Pons (tissue), 1 donor: ENCODE results near the gene CDKL4.
"Not testable (repeated sequence)": the region's sequence is repeated elsewhere in the genome, so short reads cannot be mapped to it uniquely, and the experiment has no call there.

Experiments
- DNase-seq: peaks from one replicate; pipeline ENCODE4 v3.0.0-alpha.2; 2016; ENCODE audit warnings: low spot score

The CDKL4 gene

DNA sequence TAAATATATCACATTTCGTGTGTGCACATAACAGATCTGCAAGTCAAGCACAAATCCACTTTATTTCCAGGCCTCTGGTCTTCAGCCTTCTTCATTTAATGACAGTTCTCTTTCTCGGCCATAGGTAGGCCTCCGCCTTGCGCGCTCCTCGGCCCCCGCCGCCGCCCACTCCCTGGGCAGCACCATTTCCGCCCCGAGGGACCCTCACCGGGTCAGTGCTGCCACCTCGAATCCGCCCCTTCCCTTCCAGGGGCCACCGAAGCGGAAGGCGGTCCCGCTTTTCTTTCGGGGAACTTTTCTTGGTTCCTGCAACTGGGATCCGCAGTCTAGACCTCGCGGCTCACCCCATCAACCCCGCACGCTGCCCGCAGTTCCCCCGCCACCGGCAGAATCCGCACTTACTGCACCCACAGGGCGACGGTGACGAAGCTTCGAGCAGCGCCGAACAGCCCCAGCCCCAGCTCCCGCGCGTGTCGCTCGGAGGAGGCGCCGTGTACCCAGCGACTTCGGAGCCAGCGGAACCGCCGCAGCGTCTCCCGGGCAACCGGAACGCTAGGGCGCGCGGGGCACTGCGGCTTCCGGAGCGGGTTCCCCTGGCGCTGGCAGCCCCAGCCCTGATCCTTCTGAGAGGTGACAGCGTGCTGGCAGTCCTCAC, at the start of gene CDKL4:
TSS of gene CDKL4 (minus strand) at position 502 of the 655 bp plus-strand sequence.
- no peak for DNase-seq

DNA sequence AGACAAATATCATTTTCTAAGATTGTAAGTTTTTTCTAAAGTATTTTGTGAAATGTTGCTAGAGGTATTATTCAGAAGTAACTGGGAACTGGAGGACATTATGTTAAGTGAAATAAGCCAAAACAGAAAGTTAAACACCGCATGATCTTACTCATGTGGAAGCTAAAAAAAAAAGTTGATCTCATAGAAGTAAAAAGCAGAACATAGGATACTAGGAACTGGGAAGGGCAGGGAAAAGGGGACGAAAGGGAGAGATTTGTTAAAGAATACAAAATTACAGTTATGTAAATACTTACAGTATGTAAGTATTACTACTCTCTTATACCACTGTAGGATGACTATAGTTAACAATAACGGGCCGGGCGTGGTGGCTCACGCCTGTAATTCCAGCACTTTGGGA, 46.7 kb upstream of the CDKL4 start:
- no peak for DNase-seq

DNA sequence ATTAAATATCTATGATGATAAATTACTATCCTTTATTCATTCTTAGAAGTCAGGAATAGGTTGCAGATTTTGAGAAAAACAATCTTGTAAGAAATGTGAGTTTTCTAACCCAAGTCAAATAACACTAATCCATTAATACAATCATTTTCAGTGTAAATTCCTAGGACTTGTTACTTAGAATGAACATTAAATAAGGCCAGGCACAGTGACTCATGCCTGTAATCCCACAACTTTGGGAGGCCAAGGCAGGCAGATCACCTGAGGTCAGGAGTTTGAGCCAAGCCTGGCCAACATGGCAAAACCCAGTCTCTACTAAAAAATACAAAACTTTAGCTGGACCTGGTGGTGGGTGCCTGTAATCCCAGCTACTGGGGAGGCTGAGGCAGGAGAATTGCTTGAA, 45.8 kb upstream of the CDKL4 start:
- DNase-seq, result no peak

DNA sequence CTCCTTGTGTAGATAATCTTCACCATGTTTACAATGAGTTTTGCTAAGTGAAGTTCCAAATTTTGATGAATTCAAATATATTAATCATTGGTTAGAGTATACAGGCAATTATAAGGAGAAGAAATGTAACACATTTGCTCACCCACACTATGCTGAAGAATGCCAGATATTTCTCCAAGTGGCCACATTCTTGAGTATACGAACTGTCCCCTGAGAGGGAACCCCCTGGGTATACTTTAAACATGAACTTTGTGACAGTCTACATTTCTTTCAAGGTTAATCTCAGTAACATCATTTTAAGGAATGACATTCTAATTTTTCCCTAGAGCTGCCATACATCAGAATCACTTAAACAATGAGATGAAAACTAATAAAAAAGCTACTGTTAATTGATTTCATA, 39.8 kb upstream of the CDKL4 start:
- no peak for DNase-seq

DNA sequence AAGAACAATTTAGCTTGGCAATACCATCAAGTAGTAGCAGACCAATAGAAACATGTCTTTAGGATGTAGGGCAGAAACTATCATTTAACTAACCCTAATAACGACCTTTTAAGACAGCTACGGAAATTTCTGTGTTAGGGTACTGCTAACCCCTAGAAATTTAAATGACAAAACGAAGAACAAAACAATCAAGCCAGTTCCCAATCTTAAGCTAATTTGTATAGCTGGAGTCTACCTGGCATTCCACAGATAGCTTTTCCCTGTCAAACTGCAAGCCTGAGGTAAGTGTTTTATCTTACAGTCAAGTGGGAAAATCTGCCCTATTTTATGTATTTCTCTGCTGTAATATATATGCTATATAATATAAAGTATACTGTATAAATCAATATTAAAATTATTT, 37.6 kb upstream of the CDKL4 start:
- no peak for DNase-seq

DNA sequence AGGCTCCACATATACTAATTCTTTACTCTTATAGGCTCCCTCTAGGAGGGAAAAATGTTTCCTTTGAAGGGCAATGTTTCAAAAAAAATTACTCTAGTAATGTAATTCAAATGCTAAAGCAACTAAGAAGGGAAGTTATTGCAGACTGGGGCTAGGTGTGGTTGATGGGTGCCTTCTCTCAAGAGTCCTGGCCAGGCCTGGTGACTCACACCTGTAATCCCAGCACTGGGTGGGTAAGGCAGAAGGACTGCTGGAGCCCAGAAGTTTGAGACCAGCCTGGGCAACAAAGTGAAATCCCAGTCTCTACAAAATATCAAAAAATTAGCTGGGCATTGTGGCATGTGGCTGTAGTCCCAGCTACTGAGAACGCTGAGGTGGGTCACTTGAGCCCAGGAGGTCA, 31.2 kb upstream of the CDKL4 start:
- DNase-seq, result no peak

DNA sequence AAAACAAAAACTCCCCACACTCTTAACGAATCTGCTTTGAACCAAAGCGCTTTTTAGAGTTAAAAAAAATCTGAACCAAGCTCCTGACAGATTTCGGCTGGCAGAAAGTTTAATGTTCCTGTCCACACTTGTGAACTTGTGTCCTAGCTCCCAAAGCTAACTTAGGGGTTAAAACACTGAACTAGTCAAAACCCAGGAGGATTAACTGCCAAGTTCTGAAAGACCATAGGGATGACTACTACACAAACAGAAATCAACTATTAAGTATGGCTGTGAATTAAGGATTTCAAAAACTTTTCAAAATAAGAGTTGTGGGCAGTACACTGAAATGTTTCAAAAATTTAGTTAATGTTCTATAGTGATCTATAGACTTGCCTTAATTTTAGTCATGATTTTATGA, 26.2 kb upstream of the CDKL4 start:
- DNase-seq, result no peak

DNA sequence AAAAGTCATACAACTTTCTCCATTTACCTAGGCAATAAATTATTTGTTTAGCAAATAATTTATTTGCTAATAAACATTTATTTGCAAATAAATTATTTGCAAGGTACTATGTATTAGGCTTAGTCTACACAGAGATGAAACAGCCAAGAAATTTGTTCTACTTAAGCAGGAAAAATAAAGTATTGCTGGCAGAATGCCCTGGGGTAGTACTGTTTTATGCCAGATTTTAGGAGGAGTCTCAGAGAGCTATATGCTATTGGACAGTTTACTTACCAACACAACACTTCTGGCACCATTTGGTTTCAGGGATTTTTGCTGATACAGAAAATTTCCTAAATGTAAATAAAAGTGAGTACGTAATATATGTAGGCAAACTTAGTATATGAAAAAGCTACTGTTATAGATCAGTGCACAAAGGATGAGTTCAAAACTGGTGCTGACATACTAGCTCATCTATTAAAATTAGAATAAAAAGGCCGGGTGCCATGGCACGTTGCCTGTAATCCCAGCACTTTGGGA, 23.2 kb upstream of the CDKL4 start:
- DNase-seq, result no peak

DNA sequence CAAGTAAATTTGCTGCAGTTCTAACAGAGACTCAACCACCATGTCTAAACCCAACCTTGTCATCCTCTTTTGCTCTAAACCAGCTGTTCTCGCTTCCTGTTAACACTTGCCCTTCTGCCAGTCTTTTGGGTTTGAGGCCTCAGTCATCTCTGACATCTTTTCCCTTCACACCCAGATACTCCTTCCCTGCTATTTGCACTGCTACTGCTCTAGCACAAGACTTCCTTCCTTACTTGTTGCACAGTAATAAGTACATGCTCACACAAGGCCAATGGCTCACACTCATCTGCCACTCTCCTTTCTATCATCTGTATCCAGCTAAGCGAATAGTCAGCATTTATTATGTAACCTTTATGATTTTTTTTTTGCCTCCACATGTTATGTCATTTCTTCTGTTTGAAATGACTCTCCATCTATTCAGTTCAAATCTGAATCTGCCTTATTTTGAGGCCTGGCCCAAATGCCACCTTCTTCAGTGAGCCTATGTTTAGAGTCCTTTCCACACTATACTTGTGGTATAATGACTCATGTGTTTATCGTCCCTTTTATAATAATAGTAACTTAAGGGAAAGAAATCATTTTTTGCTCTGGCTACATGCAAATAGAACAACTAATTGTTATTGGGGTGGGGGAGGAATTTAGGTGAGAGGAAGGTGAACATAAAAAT, 22.5 kb upstream of the CDKL4 start:
- no peak for DNase-seq

DNA sequence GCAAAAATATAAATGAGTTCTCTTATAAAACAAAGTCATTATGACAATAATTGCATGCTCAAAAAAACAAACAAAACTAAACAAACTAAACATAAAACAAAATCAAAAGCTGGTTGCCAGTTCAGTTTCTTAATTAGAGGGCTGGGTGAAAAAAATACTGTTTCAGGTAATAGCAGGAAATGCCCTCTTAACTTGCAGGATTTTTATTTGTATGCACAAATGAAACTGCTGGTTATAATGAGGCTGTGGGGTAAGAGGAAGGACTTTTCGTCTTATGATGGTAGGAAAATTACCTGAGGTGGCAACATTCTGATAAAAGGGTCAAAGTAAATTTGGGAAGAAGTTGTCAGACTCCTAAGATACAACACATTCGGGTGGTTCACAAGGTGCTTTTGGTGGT, 21.5 kb upstream of the CDKL4 start:
- no peak for DNase-seq

DNA sequence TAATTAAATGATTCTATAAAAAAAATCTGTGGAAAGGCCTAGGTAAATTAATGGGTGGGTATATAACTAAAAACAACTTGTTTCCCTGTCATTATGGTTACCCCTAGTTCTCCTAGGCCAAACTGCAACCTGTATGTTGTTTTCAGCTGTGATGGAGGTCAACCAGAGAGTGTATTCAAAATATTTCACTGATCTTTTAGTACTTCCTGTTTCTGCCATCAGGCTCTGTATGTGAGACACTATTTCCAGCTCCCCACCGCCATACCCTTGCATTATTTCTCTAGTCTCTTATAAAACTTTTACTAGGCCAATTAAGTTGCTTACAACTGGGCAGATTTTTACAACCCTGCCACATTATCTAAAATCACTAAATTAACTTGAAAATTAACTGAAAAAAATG, 21.0 kb upstream of the CDKL4 start:
- no peak for DNase-seq

DNA sequence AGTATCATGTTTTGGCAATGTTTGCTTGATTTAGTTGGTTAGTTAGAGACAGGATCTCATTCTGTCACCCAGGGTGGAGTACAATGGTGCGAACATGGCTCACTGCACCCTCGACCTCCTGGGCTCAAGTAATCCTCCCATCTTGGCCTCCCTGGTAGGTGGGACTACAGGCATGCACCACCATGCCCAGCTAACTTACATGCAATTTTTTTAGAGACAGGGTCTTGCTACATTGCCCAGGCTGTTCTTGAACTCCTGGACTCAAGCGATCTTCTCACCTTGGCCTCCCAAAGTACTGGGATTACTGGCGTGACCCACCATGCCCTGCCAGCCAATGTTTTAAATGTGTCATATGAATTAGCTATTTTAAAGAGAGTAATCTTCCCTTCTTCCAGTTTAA, 16.3 kb upstream of the CDKL4 start:
- DNase-seq, result no peak

DNA sequence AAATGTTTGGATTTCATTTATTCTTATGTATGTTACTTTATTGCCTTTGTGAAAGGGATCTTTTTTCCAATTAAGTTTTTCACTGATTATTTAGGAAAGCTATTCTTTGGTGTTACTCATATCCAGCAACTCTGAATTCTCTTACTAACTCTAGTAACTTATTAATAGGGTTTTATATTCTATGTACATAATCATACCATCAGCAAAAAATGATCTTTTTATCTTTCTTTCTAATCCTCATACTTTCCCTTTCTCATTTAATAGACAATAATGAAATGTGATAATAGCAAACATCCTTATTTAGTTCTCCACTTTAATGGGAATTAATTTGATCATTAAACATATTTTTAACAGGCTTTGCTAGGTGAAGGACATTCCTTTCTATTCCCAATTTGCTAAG, 12.3 kb upstream of the CDKL4 start:
- no peak for DNase-seq

DNA sequence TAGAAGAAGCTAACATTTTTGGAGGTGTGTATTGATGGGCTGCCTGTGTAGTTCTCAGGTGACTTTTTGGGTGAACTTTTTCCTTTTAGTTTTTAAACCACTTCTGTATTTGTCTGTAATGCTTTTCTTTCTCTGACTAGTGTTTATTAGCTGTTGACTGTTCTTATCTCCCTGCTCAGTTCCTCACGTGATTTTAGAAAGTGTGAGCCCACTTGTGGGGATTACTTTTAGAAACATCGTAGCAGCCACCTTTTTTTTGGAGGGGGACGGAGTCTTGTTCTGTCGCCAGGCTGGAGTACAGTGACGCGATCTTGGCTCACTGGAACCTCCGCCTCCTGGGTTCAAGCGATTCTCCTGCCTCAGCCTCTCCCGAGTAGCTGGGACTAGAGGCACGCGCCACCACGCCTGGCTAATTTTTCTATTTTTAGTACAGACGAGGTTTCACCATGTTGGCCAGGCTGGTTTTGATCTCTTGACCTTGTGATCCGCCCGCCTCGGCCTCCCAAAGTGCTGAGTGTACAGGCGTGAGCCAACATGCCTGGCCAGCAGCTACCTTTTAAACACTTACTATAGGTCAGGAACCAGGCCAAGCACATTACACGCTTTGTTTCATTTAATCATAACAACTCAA, 9.2 kb upstream of the CDKL4 start:
- DNase-seq, result no peak

DNA sequence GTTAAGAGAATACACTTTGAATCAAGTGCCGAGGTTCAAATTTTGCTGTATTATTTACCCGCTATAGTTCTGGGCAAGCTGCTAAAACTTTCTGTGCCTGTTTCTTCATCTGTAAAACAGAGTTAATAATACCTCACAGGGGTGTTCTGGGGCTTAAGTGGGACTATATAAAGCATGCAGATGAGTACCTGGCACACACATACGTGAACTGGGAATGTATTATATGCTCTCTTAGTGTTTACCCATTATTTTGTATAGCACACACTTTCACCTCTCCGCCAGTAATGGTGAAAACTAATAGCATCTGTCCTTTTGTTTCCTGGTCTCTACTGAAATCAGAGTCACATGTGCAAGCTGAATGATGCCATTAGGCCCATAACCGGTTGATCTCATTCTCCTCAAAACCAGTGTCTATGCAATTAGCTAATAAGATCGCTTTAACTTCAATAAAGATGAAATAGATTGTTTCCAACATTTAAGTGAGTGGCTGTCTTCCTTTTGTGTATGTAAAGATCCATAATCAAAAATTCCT, 3.8 kb upstream of the CDKL4 start:
- no peak for DNase-seq

DNA sequence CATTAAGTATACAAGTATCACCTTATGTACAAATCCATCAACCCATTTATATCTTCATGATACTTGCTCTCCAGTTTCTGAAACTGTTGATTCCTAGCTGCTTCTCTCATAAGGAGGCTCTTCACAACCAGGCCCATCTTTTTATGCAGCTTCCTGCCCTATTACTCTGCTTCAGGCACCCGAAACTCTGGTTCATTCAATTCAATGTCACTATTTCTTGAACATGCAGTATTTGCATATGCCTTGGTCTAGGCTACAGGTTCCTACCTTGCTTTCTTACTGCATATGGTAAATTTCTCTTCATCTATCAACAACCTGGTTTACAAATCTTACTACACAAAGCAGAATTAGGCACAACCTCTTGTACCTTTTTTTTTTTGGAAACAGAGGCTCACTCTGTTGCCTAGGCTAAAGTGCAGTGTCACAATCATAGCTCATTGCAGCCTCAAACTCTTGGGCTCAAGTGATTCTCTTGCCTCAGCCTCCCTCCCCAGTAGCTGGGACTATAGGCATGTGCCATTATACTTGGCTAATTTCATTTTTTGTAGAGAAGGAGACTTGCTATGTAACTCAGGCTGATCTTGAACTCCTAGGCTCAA, 2.7 kb upstream of the CDKL4 start:
- DNase-seq, result no peak

DNA sequence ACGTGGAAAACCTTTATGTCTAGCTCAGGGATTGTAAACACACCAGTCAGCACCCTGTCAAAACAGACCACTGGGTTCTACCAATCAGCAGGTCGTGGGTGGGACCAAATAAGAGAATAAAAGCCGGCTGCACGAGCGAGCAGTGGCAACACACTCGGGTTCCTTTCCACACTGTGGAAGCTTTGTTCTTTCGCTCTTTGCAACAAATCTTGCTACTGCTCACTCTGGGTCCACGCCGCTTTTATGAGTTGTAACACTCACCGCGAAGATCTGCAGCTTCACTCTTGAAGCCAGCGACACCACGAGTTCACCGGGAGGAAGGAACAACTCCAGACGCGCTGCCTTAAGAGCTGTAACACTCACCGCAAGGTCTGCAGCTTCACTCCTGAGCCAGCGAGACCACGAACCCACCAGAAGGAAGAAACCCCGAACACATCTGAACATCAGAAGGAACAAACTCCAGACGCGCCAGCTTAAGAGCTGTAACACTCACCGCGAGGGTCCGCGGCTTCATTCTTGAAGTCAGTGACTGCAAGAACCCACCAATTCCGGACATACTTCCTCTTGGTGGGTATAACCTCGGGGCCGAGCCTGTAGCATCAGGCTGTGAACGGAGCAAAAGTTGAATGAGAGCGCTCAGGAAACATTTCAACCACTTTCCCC, 1.3 kb upstream of the CDKL4 start:
- DNase-seq, result not testable (repeated sequence)

DNA sequence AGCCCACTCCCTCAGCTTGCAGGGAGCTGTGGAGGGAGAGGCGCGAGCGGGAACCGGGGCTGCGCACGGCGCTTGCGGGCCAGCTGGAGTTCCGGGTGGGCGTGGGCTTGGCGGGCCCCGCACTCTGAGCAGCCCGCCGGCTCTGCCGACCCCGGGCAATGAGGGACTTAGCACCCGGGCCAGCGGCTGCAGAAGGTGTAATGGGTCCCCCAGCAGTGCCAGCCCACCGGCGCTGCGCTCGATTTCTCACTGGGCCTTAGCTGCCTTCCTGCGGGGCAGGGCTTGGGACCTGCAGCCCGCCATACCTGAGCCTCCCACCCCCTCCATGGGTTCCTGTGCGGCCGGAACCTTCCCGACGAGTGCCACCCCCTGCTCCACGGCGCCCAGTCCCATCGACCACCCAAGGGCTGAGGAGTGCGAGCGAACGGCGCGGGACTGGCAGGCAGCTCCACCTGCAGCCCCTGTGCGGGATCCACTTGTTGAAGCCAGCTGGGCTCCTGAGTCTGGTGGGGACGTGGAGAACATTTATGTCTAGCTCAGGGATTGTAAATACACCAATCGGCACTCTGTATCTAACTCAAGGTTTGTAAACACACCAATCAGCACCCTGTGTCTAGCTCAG, 582 bp upstream of the CDKL4 start:
- not testable (repeated sequence) for DNase-seq

DNA sequence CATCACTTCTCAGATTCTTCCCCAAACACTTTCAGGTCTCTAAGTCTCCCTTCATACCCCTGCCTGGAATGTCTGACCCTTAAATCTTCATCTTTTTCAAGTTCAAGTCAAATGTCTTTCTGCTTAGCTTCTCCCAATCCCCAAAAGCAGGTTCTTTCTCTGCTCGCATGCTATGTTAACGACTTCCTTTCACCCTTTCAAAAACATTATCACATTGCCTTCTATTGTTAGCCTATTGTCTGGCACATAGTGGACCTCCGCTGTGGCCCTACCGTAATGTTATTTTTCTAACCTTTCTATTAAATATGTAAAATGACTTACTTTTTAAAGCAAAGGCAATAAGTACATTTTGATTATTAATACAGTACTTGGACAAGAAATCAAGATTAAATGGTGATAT, 2.2 kb downstream of the CDKL4 start:
- DNase-seq, result no peak

DNA sequence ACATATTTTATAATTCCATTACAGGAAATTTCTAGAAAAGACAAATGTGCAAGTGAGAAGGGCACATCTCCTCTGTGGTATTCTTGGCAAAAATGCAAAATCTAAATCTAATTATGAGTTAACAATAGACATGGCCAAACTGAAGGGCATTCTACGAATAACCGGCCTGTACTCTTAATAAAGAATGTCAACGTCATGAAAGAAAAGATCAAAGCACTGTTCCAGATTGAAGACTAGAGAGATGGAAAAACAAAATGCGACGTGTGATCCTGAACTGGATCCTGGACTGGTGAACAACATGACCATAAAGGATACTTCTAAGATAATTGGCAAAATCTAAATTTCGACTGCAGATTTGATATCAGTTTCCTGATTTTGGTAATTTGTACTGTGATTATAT, 3.0 kb downstream of the CDKL4 start:
- DNase-seq, result no peak

DNA sequence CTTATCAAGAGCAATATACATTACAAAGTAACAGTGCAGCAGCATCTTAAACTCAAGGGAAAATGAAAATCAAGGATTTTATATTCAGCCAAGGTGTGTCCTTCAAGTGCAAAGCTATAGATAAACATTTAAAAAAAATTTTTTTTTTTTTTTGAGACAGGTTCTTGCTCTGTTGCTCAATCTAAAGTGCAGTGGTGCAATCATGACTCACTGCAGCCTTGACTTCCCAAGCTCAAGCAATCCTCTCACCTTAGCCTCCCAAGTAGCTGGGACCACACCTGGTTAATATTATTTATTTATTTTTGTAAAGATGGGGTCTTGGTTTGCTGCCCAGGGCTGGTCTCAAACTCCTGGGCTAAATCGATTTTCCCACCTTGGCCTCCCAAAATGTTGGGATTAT, 9.0 kb downstream of the CDKL4 start:
- DNase-seq, result no peak

DNA sequence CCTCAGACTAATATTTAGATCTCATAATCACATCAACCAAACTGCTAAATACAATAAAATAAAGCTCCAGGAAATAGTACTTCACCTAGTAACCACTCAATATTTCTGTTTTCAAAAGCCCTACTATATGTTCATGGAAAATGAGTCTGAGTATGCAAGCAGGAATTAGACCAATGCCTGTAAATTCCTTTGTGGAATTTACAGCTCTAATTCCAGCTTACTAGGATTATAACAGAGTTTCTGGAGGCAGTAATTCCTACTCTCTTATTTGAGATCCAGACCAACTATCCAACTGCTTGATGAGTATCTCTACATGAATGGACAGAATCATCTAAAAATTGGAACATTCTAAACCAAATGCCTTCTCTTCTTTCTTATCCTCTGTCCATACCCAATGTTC, 11.6 kb downstream of the CDKL4 start:
- no peak for DNase-seq
